Keratinocyte (primary cell): Measurements from ENCODE around the gene INPP5A. TPM values are rescaled to one million over a fixed set of nuclear protein-coding genes. Genes with fewer than 3 reads are reported as not detected.

ENCODE experiments used
- DNase-seq: peaks from one replicate; pipeline ENCODE4 v3.0.0-alpha.2; 2011; ENCODE audit warnings: low read depth, missing footprints, low spot score
- FAIRE-seq: peaks from 2 replicates; lab custom pipeline; 2011; peaks lifted over from hg19 to GRCh38; lab: Jason Lieb, UNC
- H2AFZ ChIP-seq: 2 replicates; pipeline ENCODE4 v1.6.0; 2012; ENCODE audit warnings: low read length, control low read depth, inconsistent platforms; ENCODE audit not compliant: control insufficient read depth
- H3K27ac ChIP-seq: 2 replicates; pipeline ENCODE4 v1.5.1; 2011; ENCODE audit warnings: low read length; ENCODE audit not compliant: control insufficient read depth, insufficient read depth
- H3K27me3 ChIP-seq: 3 replicates; pipeline ENCODE4 v1.6.0; 2011; ENCODE audit warnings: low read length; ENCODE audit not compliant: control insufficient read depth, insufficient read depth; ENCODE audit errors: extremely low read depth
- H3K36me3 ChIP-seq, 2 experiments: 2 replicates in 1 of 2; 3 replicates in 1 of 2; pipeline ENCODE4 v1.5.1; 2011; ENCODE audit warnings: low read length in 2 of 2, mild to moderate bottlenecking in 1 of 2; ENCODE audit not compliant: control insufficient read depth in 2 of 2, insufficient read depth in 2 of 2; ENCODE audit errors: extremely low read depth in 1 of 2
- H3K4me1 ChIP-seq: 3 replicates; pipeline ENCODE4 v1.5.1; 2011; ENCODE audit warnings: low read length; ENCODE audit not compliant: control insufficient read depth, insufficient read depth; ENCODE audit errors: extremely low read depth
- H3K4me2 ChIP-seq: 3 replicates; pipeline ENCODE4 v1.6.0; 2011; ENCODE audit warnings: low read depth, low read length; ENCODE audit not compliant: control insufficient read depth, insufficient read depth; ENCODE audit errors: extremely low read depth
- H3K4me3 ChIP-seq, 3 experiments: fragments of 200-600 bp in 1 of 3; sonication (generic) in 1 of 3; 2 replicates in 2 of 3; 3 replicates in 1 of 3; pipeline ENCODE4 v1.5.1; 2011 to 2016; ENCODE audit warnings: low read length in 3 of 3, mild to moderate bottlenecking in 3 of 3, control low read depth in 2 of 3, inconsistent platforms in 1 of 3, low read depth in 1 of 3, mixed read lengths in 1 of 3, mixed run types in 1 of 3, moderate library complexity in 1 of 3; ENCODE audit not compliant: control insufficient read depth in 2 of 3, insufficient read depth in 2 of 3; ENCODE audit errors: extremely low read depth in 1 of 3
- H3K79me2 ChIP-seq: 2 replicates; pipeline ENCODE4 v1.6.0; 2012; ENCODE audit warnings: low read length; ENCODE audit not compliant: control insufficient read depth, insufficient read depth
- H3K9ac ChIP-seq: 3 replicates; pipeline ENCODE4 v1.6.0; 2011; ENCODE audit warnings: low read length; ENCODE audit not compliant: control insufficient read depth, insufficient read depth; ENCODE audit errors: extremely low read depth
- H3K9me1 ChIP-seq: 3 replicates; pipeline ENCODE4 v1.6.0; 2011; ENCODE audit warnings: low read length; ENCODE audit not compliant: control insufficient read depth, insufficient read depth; ENCODE audit errors: extremely low read depth
- H3K9me3 ChIP-seq: 2 replicates; pipeline ENCODE4 v1.5.1; 2012; ENCODE audit warnings: low read depth, low read length; ENCODE audit not compliant: control insufficient read depth
- H4K20me1 ChIP-seq: 3 replicates; pipeline ENCODE4 v1.6.0; 2011; ENCODE audit warnings: low read length; ENCODE audit not compliant: control insufficient read depth, insufficient read depth; ENCODE audit errors: extremely low read depth
- EZH2 ChIP-seq: IDR thresholded peaks from one replicate; pipeline ENCODE4 v1.6.1; 2012; ENCODE audit warnings: inconsistent platforms, mild to moderate bottlenecking, low read length, moderate library complexity
- dilution Hi-C: fragments of 300-500 bp; cut with MboI; formaldehyde crosslinking; loops from one replicate; pipeline ENCODE4 v1.7.0; 2020; ENCODE audit warnings: low sequenced_read_pairs; ENCODE audit not compliant: extremely low pct_ligation_motif_present
- polyA plus RNA-seq, 5 experiments: library from polyadenylated mRNA; depleted of rRNA in 3 of 5; stranded (reverse) in 3 of 5; stranded (forward) in 1 of 5; unstranded in 1 of 5; fragments of >200 nt; gene quantifications; 1 replicate in 1 of 5; 2 replicates in 3 of 5; 3 replicates in 1 of 5; pipeline versions ENCODE4 v1.2.1 to v1.2.3, GENCODE V29; 2011 to 2012; ENCODE audit warnings: missing spikeins in 2 of 5, low read depth in 1 of 5, low replicate concordance in 1 of 5
- TF ChIP-seq, protein P1 (sequence below), 3 experiments: IDR thresholded peaks in 1 of 3; conservative IDR thresholded peaks in 1 of 3; optimal IDR thresholded peaks in 1 of 3; 2 replicates in 2 of 3; 3 replicates in 1 of 3; pipeline versions ENCODE3 to v1.5.1; 2011; ENCODE audit warnings: low read length in 3 of 3, mild to moderate bottlenecking in 3 of 3, moderate library complexity in 2 of 3, control low read depth in 1 of 3, inconsistent platforms in 1 of 3; ENCODE audit not compliant: insufficient read depth in 2 of 3; ENCODE audit errors: extremely low read depth in 1 of 3

The INPP5A gene
- polyA plus RNA-seq, 1 donor (not counting 4 experiments of a cell fraction or from before 2014, with no cell fraction given) = 11.2 TPM

DNA sequence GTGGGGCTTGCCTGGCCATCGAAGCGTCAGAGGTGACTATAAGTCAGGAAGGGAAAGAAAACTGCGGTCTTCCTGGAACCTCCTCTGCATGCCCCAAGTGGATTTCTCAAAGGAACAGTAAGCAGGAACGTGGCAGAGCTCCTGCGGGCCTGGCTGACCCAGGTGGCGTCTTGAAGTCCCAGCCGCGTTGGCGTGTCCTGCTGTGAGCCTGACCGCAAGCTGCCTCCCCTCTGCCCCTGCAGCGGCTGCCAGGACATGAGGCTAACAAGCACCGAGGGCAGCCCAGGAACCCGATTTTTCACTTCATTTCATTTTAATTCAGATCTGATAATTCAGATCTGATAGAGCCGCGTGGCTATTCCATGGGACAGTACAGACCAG is 193.0 kb downstream of the INPP5A start:
- Histone ChIP-seq H4K20me1 (no peaks in the 10 kb centered on the region), H3K4me1 (no peaks in the 10 kb centered on the region), H3K36me3 (no peaks in the 10 kb centered on the region), H3K79me2 (no peaks in the 10 kb centered on the region), H2AFZ (no peak overlapping the region), H3K27me3 (no peaks in the 10 kb centered on the region), H3K4me2 (no peak overlapping the region), H3K9ac (no peak overlapping the region), H3K9me3 (no peaks in the 10 kb centered on the region), H3K27ac (no peak overlapping the region), H3K9me1 (no peaks in the 10 kb centered on the region), H3K4me3 (no peak overlapping the region)
- TF ChIP-seq, protein P1, sequence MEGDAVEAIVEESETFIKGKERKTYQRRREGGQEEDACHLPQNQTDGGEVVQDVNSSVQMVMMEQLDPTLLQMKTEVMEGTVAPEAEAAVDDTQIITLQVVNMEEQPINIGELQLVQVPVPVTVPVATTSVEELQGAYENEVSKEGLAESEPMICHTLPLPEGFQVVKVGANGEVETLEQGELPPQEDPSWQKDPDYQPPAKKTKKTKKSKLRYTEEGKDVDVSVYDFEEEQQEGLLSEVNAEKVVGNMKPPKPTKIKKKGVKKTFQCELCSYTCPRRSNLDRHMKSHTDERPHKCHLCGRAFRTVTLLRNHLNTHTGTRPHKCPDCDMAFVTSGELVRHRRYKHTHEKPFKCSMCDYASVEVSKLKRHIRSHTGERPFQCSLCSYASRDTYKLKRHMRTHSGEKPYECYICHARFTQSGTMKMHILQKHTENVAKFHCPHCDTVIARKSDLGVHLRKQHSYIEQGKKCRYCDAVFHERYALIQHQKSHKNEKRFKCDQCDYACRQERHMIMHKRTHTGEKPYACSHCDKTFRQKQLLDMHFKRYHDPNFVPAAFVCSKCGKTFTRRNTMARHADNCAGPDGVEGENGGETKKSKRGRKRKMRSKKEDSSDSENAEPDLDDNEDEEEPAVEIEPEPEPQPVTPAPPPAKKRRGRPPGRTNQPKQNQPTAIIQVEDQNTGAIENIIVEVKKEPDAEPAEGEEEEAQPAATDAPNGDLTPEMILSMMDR (optimal IDR thresholded peaks at IDR 0.05 in 1 of 3, IDR thresholded peaks at IDR 0.05 in 1 of 3, conservative IDR thresholded peaks at IDR 0.05 in 1 of 3; ENCODE audit: extremely low read depth in 1 of 3, insufficient read depth in 2 of 3, low read length in 3 of 3) = no peak
- no peak for TF ChIP-seq EZH2
- DNase-seq = no peak
- no peak for FAIRE-seq
- dilution Hi-C loops = no loop called here

DNA sequence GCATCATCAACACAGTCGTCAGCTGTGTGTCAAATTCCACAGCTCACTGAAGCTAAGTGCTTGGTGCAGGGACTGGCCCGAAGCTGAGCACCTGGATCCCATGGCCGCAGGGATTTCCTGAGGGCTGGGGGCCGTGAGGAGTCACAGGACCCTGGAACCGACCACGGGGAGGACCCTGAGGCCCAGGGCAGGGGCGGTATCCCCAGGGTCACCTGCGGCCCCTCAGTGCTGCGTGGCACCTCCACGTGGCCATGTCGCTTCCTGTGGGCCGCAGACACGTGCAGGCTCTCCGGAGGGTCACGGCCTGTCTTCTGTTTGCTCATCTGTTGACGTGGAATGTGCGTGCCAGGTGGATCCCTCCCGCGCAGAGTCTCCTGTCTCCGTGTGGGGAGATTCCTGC is 194.9 kb downstream of the INPP5A start:
- Histone ChIP-seq H3K79me2 (no peaks in the 10 kb centered on the region), H3K27me3 (no peaks in the 10 kb centered on the region), H3K9me3 (no peaks in the 10 kb centered on the region), H2AFZ (no peak overlapping the region), H3K9me1 (no peaks in the 10 kb centered on the region), H3K4me3 (no peak overlapping the region), H3K36me3 (no peaks in the 10 kb centered on the region), H3K4me1 (no peaks in the 10 kb centered on the region), H3K4me2 (no peak overlapping the region), H3K9ac (no peak overlapping the region), H3K27ac (no peak overlapping the region), H4K20me1 (no peaks in the 10 kb centered on the region)
- DNase-seq (no peak), FAIRE-seq (no peak)
- TF ChIP-seq, protein P1 (optimal IDR thresholded peaks at IDR 0.05 in 1 of 3, IDR thresholded peaks at IDR 0.05 in 1 of 3, conservative IDR thresholded peaks at IDR 0.05 in 1 of 3; ENCODE audit: extremely low read depth in 1 of 3, insufficient read depth in 2 of 3, low read length in 3 of 3) = no peak
- TF ChIP-seq EZH2 = no peak
- dilution Hi-C loops = no loop called here
